ENCODE measurements around the gene PPP1R14B. TPM values are rescaled to one million over a fixed set of nuclear protein-coding genes. Genes with fewer than 3 reads are reported as not detected.

Gene PPP1R14B, protein sequence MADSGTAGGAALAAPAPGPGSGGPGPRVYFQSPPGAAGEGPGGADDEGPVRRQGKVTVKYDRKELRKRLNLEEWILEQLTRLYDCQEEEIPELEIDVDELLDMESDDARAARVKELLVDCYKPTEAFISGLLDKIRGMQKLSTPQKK
- total RNA-seq (2013) = 32.2 TPM
- polyA plus RNA-seq (10 to 100 TPM; 11.7 to 40.7 (median 34.2) TPM), polyA minus RNA-seq (23.3 and 37.2 TPM in 2 replicates), total RNA-seq (10.3 to 66.7 (median 22.2) reads per million in 11 experiments)

DNA sequence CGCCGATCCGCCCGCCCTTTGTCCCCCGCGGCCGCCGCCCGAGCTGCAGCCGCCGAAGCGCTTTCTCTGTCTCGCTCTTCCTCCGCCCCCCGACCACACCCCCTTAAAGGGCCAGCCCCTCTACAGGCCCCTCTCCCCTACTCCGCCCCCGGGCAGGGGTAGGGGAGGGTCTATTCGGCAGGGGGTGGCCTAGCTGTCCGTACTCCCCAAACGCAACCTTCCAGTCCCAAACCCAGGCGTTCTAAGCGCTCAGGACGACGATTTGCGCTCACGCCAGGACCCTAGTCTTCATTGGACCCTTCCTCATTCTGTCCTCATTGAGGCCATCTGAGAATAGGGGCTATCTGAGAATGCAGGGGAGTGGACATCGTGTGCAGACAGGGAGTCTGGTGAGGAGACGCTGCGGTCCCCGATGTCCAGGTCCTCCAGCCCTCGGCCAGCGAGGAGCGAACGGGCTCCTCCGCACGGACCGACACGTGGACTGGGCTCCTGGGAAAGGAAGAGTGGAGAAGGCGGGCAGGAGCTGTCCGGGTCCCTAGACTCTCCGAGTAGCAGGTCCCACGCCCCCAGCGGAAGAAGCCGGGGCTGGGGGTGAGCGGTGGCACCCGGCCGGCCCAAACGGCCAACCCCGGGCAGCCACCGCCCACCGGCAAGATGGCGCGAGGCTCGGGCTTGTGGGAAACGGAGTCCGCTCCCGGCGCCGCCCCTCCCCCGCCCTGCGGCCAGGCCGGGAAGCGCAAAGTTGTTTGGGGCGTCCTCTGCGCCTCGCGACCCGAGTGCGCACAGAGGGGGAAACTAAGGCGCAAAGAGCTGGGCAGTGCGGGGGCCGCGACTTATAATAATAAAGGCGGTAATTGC, at the start of gene PPP1R14B:
PPP1R14B (minus strand) TSS at position 73 of the 858 bp plus-strand sequence. CDS start 270 bp downstream, outside the sequence.
- Histone ChIP-seq H3K4me2 (replicated peaks; ENCODE audit: extremely low read depth, low read length, poor library complexity, severe bottlenecking) (peak within 1 kb of the TSS; percentile 93), H3K27ac (ENCODE audit: low read depth in 1 of 2, low read length in 2 of 2) (peak within 1 kb of the TSS; percentile 82 to 92), H3K4me1 (ENCODE audit: control insufficient read depth in 1 of 2, insufficient read depth in 2 of 2, low read length in 2 of 2) (peaks cover 50 to 72% of the 10 kb centered on the region in 2 donors), H2AFZ (ENCODE audit: insufficient read depth, low read depth, low read length, poor library complexity, severe bottlenecking) (peak within 1 kb of the TSS; percentile 66), H4K20me1 (ENCODE audit: insufficient read depth, low read length) (peaks cover 1% of the 10 kb centered on the region), H3K79me2 (ENCODE audit: insufficient read depth, low read length) (peaks cover 39% of the 10 kb centered on the region), H3K27me3 (ENCODE audit: control insufficient read depth in 2 of 2, insufficient read depth in 2 of 2, low read length in 2 of 2) (no peaks in the 10 kb centered on the region), H3K9ac (ENCODE audit: insufficient read depth, low read length, poor library complexity, severe bottlenecking) (peak within 1 kb of the TSS; percentile 76), H3K9me3 (replicated peaks in 1 of 2; ENCODE audit: control insufficient read depth in 1 of 2, insufficient read depth in 1 of 2, low read length in 2 of 2) (no peaks in the 10 kb centered on the region), H3K4me3 (replicated peaks in 1 of 3; ENCODE audit: low read depth in 2 of 3, low read length in 3 of 3) (peak within 1 kb of the TSS; percentile 50 to 94 (median 86)), H3K36me3 (replicated peaks in 1 of 2; ENCODE audit: control insufficient read depth in 1 of 2, insufficient read depth in 2 of 2, low read length in 2 of 2) (peaks cover 10 to 12% of the 10 kb centered on the region in 2 donors)
- H3K9me3 Mint-ChIP-seq = no peaks in the 10 kb centered on the region
- peak within 1 kb of the TSS; percentile 83 to 93 (median 88) for H3K27ac Mint-ChIP-seq
- peaks cover 13 to 14% of the 10 kb centered on the region in 2 donors for H3K36me3 Mint-ChIP-seq
- peak; percentile 75 to 81 (median 78) for DNase-seq
- peak within 1 kb of the TSS; percentile 87 to 89 for H3K4me3 Mint-ChIP-seq
- H3K27me3 Mint-ChIP-seq (ENCODE audit: low read depth in 3 of 3) = peaks cover 3 to 10% (median 7%) of the 10 kb centered on the region in 3 donors
- TF ChIP-seq, protein P1, sequence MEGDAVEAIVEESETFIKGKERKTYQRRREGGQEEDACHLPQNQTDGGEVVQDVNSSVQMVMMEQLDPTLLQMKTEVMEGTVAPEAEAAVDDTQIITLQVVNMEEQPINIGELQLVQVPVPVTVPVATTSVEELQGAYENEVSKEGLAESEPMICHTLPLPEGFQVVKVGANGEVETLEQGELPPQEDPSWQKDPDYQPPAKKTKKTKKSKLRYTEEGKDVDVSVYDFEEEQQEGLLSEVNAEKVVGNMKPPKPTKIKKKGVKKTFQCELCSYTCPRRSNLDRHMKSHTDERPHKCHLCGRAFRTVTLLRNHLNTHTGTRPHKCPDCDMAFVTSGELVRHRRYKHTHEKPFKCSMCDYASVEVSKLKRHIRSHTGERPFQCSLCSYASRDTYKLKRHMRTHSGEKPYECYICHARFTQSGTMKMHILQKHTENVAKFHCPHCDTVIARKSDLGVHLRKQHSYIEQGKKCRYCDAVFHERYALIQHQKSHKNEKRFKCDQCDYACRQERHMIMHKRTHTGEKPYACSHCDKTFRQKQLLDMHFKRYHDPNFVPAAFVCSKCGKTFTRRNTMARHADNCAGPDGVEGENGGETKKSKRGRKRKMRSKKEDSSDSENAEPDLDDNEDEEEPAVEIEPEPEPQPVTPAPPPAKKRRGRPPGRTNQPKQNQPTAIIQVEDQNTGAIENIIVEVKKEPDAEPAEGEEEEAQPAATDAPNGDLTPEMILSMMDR (IDR thresholded peaks at IDR 0.05) = no peak
- peaks cover 50% of the 10 kb centered on the region for H3K4me1 Mint-ChIP-seq
- 2% methylated on average over 46 of the region's 74 CpGs for WGBS (ENCODE audit: insufficient coverage)
- intact Hi-C loops (cut with micrococcal nuclease) = no loop called here

DNA sequence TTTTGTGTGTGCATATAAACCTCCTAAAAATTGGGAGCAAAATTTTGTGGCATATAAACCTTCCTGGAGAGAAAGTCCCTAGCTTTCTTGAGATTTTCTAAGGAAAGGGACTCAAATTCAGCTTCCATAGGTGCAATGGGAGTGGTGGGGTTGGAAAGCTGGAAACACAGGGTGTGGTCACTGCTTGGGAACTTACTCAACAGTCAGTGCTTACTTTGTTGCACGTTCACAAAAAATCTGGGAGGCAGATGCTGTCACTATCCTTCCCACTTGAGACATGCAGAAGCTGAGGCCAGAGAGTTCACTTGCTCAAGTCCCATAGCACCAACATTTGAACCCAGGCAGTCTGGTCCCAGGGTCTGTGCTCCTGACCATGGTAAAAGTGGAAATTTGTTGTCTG, 49.5 kb upstream of the PPP1R14B start:
- Histone ChIP-seq H3K9me3 (replicated peaks in 1 of 2; ENCODE audit: control insufficient read depth in 1 of 2, insufficient read depth in 1 of 2, low read length in 2 of 2) (peaks cover 4 to 48% of the 10 kb centered on the region in 2 donors), H3K4me2 (replicated peaks; ENCODE audit: extremely low read depth, low read length, poor library complexity, severe bottlenecking) (no peak overlapping the region), H3K4me1 (ENCODE audit: control insufficient read depth in 1 of 2, insufficient read depth in 2 of 2, low read length in 2 of 2) (peaks cover 23 to 38% of the 10 kb centered on the region in 2 donors), H3K27ac (ENCODE audit: low read depth in 1 of 2, low read length in 2 of 2) (no peak overlapping the region), H3K36me3 (replicated peaks in 1 of 2; ENCODE audit: control insufficient read depth in 1 of 2, insufficient read depth in 2 of 2, low read length in 2 of 2) (no peaks in the 10 kb centered on the region), H3K27me3 (ENCODE audit: control insufficient read depth in 2 of 2, insufficient read depth in 2 of 2, low read length in 2 of 2) (peaks cover 71 to 88% of the 10 kb centered on the region in 2 donors), H3K9ac (ENCODE audit: insufficient read depth, low read length, poor library complexity, severe bottlenecking) (no peak overlapping the region), H4K20me1 (ENCODE audit: insufficient read depth, low read length) (no peaks in the 10 kb centered on the region), H3K4me3 (replicated peaks in 1 of 3; ENCODE audit: low read depth in 2 of 3, low read length in 3 of 3) (no peak overlapping the region), H3K79me2 (ENCODE audit: insufficient read depth, low read length) (no peaks in the 10 kb centered on the region), H2AFZ (ENCODE audit: insufficient read depth, low read depth, low read length, poor library complexity, severe bottlenecking) (no peak overlapping the region)
- peaks cover 26% of the 10 kb centered on the region for H3K4me1 Mint-ChIP-seq
- peaks cover 84 to 95% (median 89%) of the 10 kb centered on the region in 3 donors for H3K27me3 Mint-ChIP-seq (ENCODE audit: low read depth in 3 of 3)
- H3K9me3 Mint-ChIP-seq = peaks cover 0 to 43% (median 9%) of the 10 kb centered on the region in 7 donors
- WGBS (ENCODE audit: insufficient coverage) = 0% methylated on average over 1 of the region's 1 CpG
- H3K36me3 Mint-ChIP-seq = peaks cover 5 to 20% of the 10 kb centered on the region in 2 donors
- peak overlapping the region in 1 of 2 donors; percentile 91 for H3K4me3 Mint-ChIP-seq
- no peak overlapping the region for H3K27ac Mint-ChIP-seq
- no peak for DNase-seq
- intact Hi-C loops (cut with micrococcal nuclease) = no loop called here
- TF ChIP-seq, protein P1 (IDR thresholded peaks at IDR 0.05) = no peak
